NK-92 (cell line): ENCODE results near the gene UBA6.
"Not testable (repeated sequence)": the region's sequence is repeated elsewhere in the genome, so short reads cannot be mapped to it uniquely, and the experiment has no call there.

ENCODE experiments used
- DNase-seq: peaks from one replicate; lab custom pipeline; 2025; ENCODE audit not compliant: unreplicated experiment; lab: John Stamatoyannopoulos, UW

Gene UBA6

GRCh38 chr4:67674098-67674497 is 26.9 kb downstream of the UBA6 start:
- DNase-seq: no peak

GRCh38 chr4:67668315-67668714 is 32.6 kb downstream of the UBA6 start:
- DNase-seq: no peak

GRCh38 chr4:67660418-67660817 is 40.5 kb downstream of the UBA6 start:
- DNase-seq: no peak

GRCh38 chr4:67659065-67659464 is 41.9 kb downstream of the UBA6 start:
- no peak for DNase-seq

GRCh38 chr4:67658302-67658701 is 42.7 kb downstream of the UBA6 start:
- DNase-seq: no peak

GRCh38 chr4:67651536-67651935 is 49.4 kb downstream of the UBA6 start:
- no peak for DNase-seq

- DNase-seq: no peak
These were observed 62.8 kb downstream of the UBA6 start for GRCh38 chr4:67638136-67638535.

GRCh38 chr4:67636978-67637377 is 64.0 kb downstream of the UBA6 start:
- not testable (repeated sequence) for DNase-seq

GRCh38 chr4:67635331-67635730 is 65.6 kb downstream of the UBA6 start:
- no peak for DNase-seq

GRCh38 chr4:67634741-67635140 is 66.2 kb downstream of the UBA6 start:
- no peak for DNase-seq

GRCh38 chr4:67632492-67632891 is 68.5 kb downstream of the UBA6 start:
- no peak for DNase-seq

- no peak for DNase-seq
These were observed 76.0 kb downstream of the UBA6 start for GRCh38 chr4:67624939-67625338.

- DNase-seq: no peak
These were observed 84.5 kb downstream of the UBA6 start for GRCh38 chr4:67616478-67616877.

GRCh38 chr4:67615119-67615518 is 85.8 kb downstream of the UBA6 start:
- no peak for DNase-seq

GRCh38 chr4:67614186-67614585 is 86.8 kb downstream of the UBA6 start:
- no peak for DNase-seq

- no peak for DNase-seq
These were observed 92.9 kb downstream of the UBA6 start for GRCh38 chr4:67608027-67608426.

GRCh38 chr4:67604749-67605148 is 96.2 kb downstream of the UBA6 start:
- DNase-seq: no peak

GRCh38 chr4:67604029-67604381 is 97.0 kb downstream of the UBA6 start:
- DNase-seq: no peak

GRCh38 chr4:67603310-67604028 is 97.5 kb downstream of the UBA6 start:
- no peak for DNase-seq

- no peak for DNase-seq
These were observed 107.2 kb downstream of the UBA6 start for GRCh38 chr4:67593741-67594175.

GRCh38 chr4:67587156-67587555 is 113.8 kb downstream of the UBA6 start:
- DNase-seq: no peak

GRCh38 chr4:67584496-67584895 is 116.5 kb downstream of the UBA6 start:
- DNase-seq: no peak

GRCh38 chr4:67581913-67582312 is 119.0 kb downstream of the UBA6 start:
- DNase-seq: no peak
